Measurements from ENCODE around the gene BMP6.

Gene BMP6

DNA sequence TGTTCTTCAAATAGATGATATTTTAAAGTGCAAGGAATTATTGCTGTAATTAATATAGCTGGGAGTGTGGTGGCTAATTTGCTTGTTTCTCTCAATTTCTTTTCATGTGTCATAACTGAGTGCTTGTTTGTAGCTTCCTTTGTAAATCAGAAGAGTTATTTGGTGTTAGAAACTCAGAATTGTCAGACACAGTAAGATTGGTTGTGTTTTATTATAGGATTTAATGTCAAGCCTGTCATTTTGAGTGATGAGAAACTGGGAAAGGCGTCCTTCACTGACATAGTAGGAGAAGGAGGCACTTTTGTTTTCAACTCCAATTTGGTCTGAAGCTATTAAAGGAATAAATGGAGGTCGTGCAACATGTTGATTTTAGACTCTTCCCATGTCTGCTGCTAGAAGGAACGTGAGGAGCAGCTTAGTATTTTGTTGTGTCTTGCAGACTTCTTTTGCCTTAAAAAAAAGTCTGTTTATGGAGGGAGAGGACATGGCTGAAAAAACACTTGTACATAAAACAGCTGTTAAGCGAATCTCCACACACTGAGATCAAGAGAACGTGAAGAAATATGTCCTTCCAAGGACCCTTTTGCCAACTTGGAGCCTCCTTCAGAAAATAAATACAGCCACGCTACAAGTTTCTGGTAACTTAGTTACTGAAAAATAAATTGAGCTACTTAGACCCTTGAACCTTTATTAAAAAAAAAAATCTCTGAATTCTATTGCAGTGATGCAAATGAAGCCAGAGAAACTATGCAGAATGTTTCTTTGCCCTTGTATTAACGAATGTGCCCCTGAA is 59.5 kb downstream of the BMP6 start:
- no CpG with 5 or more reads among the region's 7 CpGs for WGBS (ENCODE audit: insufficient coverage, insufficient read length)
- no peak for DNase-seq (ENCODE audit: low read depth, low spot score)
- no peaks in the 10 kb centered on the region for H3K36me3 ChIP-seq (ENCODE audit: control insufficient read depth, insufficient read depth, low read length)
- H3K4me3 ChIP-seq (ENCODE audit: low read length), result no peak overlapping the region
- no peaks in the 10 kb centered on the region for H3K27me3 ChIP-seq (ENCODE audit: control insufficient read depth, insufficient read depth, low read length)
- no peaks in the 10 kb centered on the region for H3K4me1 ChIP-seq (ENCODE audit: control insufficient read depth, insufficient read depth, low read length)
- H3K9me3 ChIP-seq (ENCODE audit: control insufficient read depth, insufficient read depth, low read length), result no peaks in the 10 kb centered on the region
- H3K27ac ChIP-seq (ENCODE audit: low read length), result no peak overlapping the region

DNA sequence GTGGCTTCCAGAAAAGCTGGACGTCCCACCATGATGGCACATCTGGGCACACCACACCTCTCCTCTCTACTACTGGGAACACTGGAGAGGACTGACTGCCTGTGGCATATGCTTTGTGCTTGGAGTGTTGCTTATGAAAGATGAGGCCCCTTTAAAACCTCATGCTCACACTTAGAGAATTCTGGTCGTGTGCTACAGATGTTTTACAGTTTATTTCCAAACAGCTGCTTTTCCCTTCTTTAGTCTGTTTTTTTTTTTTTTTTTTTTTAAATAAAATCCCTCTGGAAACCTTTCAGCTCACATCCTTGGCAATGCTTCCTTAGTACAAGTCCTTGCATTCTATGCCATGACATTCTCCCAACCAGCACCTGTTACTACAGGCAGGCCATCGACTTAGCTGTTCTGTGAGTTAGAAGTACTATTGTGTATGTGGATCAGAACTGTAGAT is 60.3 kb downstream of the BMP6 start:
- WGBS (ENCODE audit: insufficient coverage, insufficient read length), result no CpG with 5 or more reads among the region's 3 CpGs
- H3K36me3 ChIP-seq (ENCODE audit: control insufficient read depth, insufficient read depth, low read length), result no peaks in the 10 kb centered on the region
- no peak overlapping the region for H3K27ac ChIP-seq (ENCODE audit: low read length)
- DNase-seq (ENCODE audit: low read depth, low spot score), result no peak
- H3K4me1 ChIP-seq (ENCODE audit: control insufficient read depth, insufficient read depth, low read length), result no peaks in the 10 kb centered on the region
- H3K9me3 ChIP-seq (ENCODE audit: control insufficient read depth, insufficient read depth, low read length), result no peaks in the 10 kb centered on the region
- H3K27me3 ChIP-seq (ENCODE audit: control insufficient read depth, insufficient read depth, low read length), result no peaks in the 10 kb centered on the region
- H3K4me3 ChIP-seq (ENCODE audit: low read length), result no peak overlapping the region

DNA sequence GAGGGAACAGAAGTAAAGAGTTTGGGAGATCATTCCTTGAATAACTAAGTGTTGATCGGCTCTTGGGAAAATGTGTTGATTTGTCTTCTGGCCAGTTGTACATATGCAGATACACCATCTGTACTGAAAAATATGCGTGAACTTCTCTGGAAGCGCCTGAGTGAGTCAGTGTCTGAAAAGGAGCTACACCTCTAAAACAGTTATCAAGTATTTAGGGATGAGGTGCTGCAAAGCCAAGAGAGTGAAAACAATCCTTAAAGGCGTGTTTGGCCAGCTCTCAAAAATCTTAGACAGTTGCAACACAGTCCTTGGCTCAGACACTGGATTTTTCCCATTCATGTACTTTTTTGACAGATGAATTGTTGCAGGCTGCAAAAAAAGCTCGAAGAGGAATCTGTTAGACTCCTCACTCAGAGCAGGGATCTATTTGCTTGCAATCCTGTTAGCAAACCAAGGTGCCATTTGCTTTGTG is 61.3 kb downstream of the BMP6 start:
- no peak overlapping the region for H3K4me3 ChIP-seq (ENCODE audit: low read length)
- H3K27me3 ChIP-seq (ENCODE audit: control insufficient read depth, insufficient read depth, low read length), result no peaks in the 10 kb centered on the region
- DNase-seq (ENCODE audit: low read depth, low spot score), result no peak
- H3K9me3 ChIP-seq (ENCODE audit: control insufficient read depth, insufficient read depth, low read length), result no peaks in the 10 kb centered on the region
- H3K4me1 ChIP-seq (ENCODE audit: control insufficient read depth, insufficient read depth, low read length), result no peaks in the 10 kb centered on the region
- no peaks in the 10 kb centered on the region for H3K36me3 ChIP-seq (ENCODE audit: control insufficient read depth, insufficient read depth, low read length)
- WGBS (ENCODE audit: insufficient coverage, insufficient read length), result no CpG with 5 or more reads among the region's 5 CpGs
- H3K27ac ChIP-seq (ENCODE audit: low read length), result no peak overlapping the region

DNA sequence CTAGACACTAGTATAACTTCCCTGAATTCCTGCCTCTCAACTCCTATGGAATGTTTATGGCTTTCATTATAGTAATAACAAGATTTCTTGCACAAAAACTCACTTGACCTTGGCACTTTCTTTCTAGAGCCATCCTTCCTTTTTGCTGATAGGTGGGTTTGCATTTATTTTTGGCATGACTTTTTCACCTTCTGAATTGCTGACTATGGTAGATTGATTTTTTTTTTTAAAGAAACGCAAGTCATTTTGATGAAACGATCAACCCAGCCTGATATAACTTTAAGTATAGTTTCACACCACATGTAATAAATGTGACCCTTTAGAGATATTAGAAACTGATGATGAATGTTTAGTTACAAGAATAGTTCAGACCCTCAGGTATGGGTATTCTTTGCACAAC is 61.8 kb downstream of the BMP6 start:
- WGBS (ENCODE audit: insufficient coverage, insufficient read length), result no CpG with 5 or more reads among the region's 2 CpGs
- H3K36me3 ChIP-seq (ENCODE audit: control insufficient read depth, insufficient read depth, low read length), result no peaks in the 10 kb centered on the region
- no peak for DNase-seq (ENCODE audit: low read depth, low spot score)
- no peak overlapping the region for H3K27ac ChIP-seq (ENCODE audit: low read length)
- no peaks in the 10 kb centered on the region for H3K4me1 ChIP-seq (ENCODE audit: control insufficient read depth, insufficient read depth, low read length)
- H3K4me3 ChIP-seq (ENCODE audit: low read length), result no peak overlapping the region
- H3K27me3 ChIP-seq (ENCODE audit: control insufficient read depth, insufficient read depth, low read length), result no peaks in the 10 kb centered on the region
- no peaks in the 10 kb centered on the region for H3K9me3 ChIP-seq (ENCODE audit: control insufficient read depth, insufficient read depth, low read length)

DNA sequence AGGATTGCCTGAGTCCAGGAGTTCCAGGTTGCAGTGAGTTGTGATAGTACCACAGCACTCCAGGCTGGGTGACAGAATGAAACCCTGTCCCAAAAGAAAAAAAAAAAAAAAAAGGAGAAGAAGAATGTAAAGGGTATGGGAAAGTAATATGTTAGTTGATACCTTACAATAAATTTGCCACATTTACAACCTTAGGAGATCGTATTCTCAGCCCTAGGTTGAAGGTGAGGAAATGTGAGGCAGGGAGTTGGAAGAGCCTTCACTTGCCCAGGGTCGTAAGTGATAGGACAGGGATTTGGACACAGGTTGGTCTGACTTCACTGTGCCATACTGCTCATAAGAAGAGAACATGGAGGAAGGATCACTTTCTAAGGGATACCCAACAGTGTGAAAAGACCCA is 68.6 kb downstream of the BMP6 start:
- DNase-seq (ENCODE audit: low read depth, low spot score), result no peak
- no peaks in the 10 kb centered on the region for H3K27me3 ChIP-seq (ENCODE audit: control insufficient read depth, insufficient read depth, low read length)
- H3K9me3 ChIP-seq (ENCODE audit: control insufficient read depth, insufficient read depth, low read length), result no peaks in the 10 kb centered on the region
- no peaks in the 10 kb centered on the region for H3K36me3 ChIP-seq (ENCODE audit: control insufficient read depth, insufficient read depth, low read length)
- H3K27ac ChIP-seq (ENCODE audit: low read length), result no peak overlapping the region
- no peak overlapping the region for H3K4me3 ChIP-seq (ENCODE audit: low read length)
- H3K4me1 ChIP-seq (ENCODE audit: control insufficient read depth, insufficient read depth, low read length), result no peaks in the 10 kb centered on the region
- no CpG with 5 or more reads among the region's 2 CpGs for WGBS (ENCODE audit: insufficient coverage, insufficient read length)

DNA sequence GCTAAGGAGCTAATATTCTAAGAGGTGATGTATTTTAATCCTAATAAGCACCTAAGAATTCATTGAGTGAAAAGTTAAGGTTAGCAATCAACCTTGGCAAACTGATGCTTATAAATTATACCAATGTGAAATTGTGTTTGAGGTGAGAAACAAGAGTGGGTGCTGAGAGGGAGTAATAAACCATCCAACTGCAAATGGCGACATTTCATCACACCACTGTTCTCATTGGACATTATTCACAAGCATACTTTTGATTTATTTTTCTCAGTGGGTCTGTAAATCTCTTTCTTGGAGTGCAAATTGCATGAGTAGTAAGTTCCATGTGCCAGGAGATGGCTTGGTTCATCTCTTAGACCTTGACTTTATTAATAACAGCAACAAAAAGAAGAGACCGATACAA is 71.5 kb downstream of the BMP6 start:
- Histone ChIP-seq H3K4me3 (ENCODE audit: low read length) (no peak overlapping the region), H3K4me1 (ENCODE audit: control insufficient read depth, insufficient read depth, low read length) (0 out of 2 replicates have a peak, but pooled peaks cover under 1% of the 10 kb centered on the region), H3K36me3 (ENCODE audit: control insufficient read depth, insufficient read depth, low read length) (no peaks in the 10 kb centered on the region), H3K9me3 (ENCODE audit: control insufficient read depth, insufficient read depth, low read length) (no peaks in the 10 kb centered on the region), H3K27ac (ENCODE audit: low read length) (no peak overlapping the region), H3K27me3 (ENCODE audit: control insufficient read depth, insufficient read depth, low read length) (no peaks in the 10 kb centered on the region)
- no peak for DNase-seq (ENCODE audit: low read depth, low spot score)
- WGBS (ENCODE audit: insufficient coverage, insufficient read length), result no CpG with 5 or more reads among the region's 2 CpGs

DNA sequence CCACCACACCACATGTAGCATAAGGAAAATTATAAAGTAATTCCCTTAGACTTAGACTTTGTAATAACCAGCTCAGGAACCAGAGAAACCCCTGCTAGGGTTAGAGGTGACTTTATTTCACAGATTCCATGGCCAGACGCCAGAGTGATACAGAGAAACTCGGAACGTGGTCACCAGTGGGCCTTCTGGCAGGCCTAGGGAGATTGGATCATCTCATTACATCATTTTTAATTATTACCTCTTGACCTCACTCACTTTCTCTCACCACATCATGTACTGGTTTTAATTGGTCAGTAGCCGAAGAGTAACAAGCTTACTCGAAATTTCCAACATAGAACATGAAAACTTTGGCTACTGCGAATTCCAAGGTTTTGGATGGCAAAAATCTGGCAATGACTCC is 72.9 kb downstream of the BMP6 start:
- peaks cover 5% of the 10 kb centered on the region; the same call in 1 of the 2 replicates for H3K4me1 ChIP-seq (ENCODE audit: control insufficient read depth, insufficient read depth, low read length)

DNA sequence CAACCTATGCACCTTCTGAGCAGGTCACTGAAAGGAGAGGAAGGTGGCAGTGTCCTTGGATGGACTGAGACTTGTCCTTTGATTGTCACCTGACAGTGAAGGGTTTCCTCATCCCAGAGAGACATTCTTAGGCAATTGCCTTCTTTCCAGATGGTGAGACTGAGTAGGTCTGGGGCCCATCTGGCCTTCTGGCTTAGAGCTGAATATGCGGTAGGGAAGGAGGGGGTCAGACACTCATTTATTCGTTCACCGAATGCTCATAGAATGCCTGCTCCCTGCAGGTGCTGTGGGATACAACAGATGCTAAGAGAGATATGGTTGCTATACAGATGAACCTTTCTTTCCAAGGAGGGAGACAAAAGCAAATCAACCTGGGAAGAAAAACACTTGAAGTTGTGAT is 76.8 kb downstream of the BMP6 start:
- Histone ChIP-seq H3K9me3 (ENCODE audit: control insufficient read depth, insufficient read depth, low read length) (no peaks in the 10 kb centered on the region; the same call in 1 of the 2 replicates), H3K36me3 (ENCODE audit: control insufficient read depth, insufficient read depth, low read length) (no peaks in the 10 kb centered on the region), H3K4me1 (ENCODE audit: control insufficient read depth, insufficient read depth, low read length) (peaks cover 5% of the 10 kb centered on the region; the same call in 1 of the 2 replicates), H3K4me3 (ENCODE audit: low read length) (no peak overlapping the region), H3K27ac (ENCODE audit: low read length) (no peak overlapping the region), H3K27me3 (ENCODE audit: control insufficient read depth, insufficient read depth, low read length) (no peaks in the 10 kb centered on the region)
- no CpG with 5 or more reads among the region's 3 CpGs for WGBS (ENCODE audit: insufficient coverage, insufficient read length)
- DNase-seq (ENCODE audit: low read depth, low spot score), result no peak

More for the DNA sequence above, 72.9 kb downstream of the BMP6 start:
- DNase-seq (ENCODE audit: low read depth, low spot score), result no peak
- no peak overlapping the region for H3K4me3 ChIP-seq (ENCODE audit: low read length)
- no peaks in the 10 kb centered on the region for H3K27me3 ChIP-seq (ENCODE audit: control insufficient read depth, insufficient read depth, low read length)
- no peak overlapping the region for H3K27ac ChIP-seq (ENCODE audit: low read length)
- WGBS (ENCODE audit: insufficient coverage, insufficient read length), result no CpG with 5 or more reads among the region's 6 CpGs
- no peaks in the 10 kb centered on the region; the same call in 1 of the 2 replicates for H3K9me3 ChIP-seq (ENCODE audit: control insufficient read depth, insufficient read depth, low read length)
- no peaks in the 10 kb centered on the region for H3K36me3 ChIP-seq (ENCODE audit: control insufficient read depth, insufficient read depth, low read length)

DNA sequence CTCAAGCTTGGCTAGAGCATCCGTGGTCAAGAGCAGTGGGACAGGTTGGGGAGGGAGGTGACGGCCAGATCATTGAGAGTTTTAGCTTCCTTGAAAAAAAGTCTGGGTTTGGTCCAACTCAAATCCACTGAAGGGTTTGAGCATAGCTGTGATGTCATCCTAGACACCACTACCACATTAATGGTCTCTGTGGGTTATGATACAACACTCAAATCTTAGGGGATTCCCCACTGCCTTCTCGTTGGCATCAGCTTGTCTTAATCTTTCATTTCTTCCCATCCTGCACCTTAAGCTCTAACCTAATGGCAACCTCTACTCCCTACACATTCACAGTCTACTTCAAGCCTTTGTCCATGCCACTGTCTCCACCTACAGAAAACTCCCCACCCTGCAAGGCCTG is 77.3 kb downstream of the BMP6 start:
- H3K4me1 ChIP-seq (ENCODE audit: control insufficient read depth, insufficient read depth, low read length), result peaks cover 5% of the 10 kb centered on the region; the same call in 1 of the 2 replicates
- no peak for DNase-seq (ENCODE audit: low read depth, low spot score)
- H3K4me3 ChIP-seq (ENCODE audit: low read length), result no peak overlapping the region
- no peaks in the 10 kb centered on the region; the same call in 1 of the 2 replicates for H3K9me3 ChIP-seq (ENCODE audit: control insufficient read depth, insufficient read depth, low read length)
- WGBS (ENCODE audit: insufficient coverage, insufficient read length), result no CpG with 5 or more reads among the region's 3 CpGs
- H3K36me3 ChIP-seq (ENCODE audit: control insufficient read depth, insufficient read depth, low read length), result no peaks in the 10 kb centered on the region
- no peak overlapping the region for H3K27ac ChIP-seq (ENCODE audit: low read length)
- no peaks in the 10 kb centered on the region for H3K27me3 ChIP-seq (ENCODE audit: control insufficient read depth, insufficient read depth, low read length)

DNA sequence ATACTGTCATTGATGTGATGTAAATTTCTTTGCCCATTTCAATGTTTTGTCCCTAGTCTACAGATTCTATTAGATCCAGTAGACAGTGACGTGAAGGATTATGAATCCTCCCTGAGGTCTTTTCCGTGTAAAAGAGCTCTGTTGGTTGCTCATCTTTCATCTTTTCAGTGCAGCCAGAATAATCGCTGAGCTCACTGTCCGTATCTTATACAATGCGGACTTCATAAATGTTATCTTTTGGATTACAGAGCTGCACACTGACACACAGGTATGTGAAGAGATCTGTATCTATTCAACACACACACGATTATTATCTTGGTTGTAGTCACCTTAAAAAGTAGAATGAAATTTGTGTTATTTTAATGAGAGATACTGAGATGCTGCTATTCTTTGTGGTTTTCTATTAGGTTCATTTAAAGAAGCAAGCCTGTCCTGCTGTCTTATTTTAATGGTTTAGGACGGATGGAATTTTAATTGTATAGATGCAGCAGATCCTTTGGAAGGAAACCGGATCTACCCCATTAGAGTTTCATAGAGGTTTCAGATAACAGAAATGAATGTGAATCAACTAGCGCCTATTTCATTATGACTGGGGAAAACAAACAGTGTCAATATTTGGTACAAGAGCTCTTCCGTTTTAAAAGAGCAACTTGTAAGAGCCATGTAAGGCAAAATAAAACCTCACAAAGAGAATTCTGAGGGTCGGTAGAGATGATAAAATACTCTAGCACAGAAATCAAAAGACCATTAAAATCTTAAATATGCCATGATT is 79.4 kb downstream of the BMP6 start:
- H3K4me1 ChIP-seq (ENCODE audit: control insufficient read depth, insufficient read depth, low read length), result peaks cover 5% of the 10 kb centered on the region; the same call in 1 of the 2 replicates
- no peaks in the 10 kb centered on the region; the same call in 1 of the 2 replicates for H3K9me3 ChIP-seq (ENCODE audit: control insufficient read depth, insufficient read depth, low read length)
- H3K4me3 ChIP-seq (ENCODE audit: low read length), result no peak overlapping the region
- DNase-seq (ENCODE audit: low read depth, low spot score), result no peak
- H3K27ac ChIP-seq (ENCODE audit: low read length), result no peak overlapping the region
- no peaks in the 10 kb centered on the region for H3K27me3 ChIP-seq (ENCODE audit: control insufficient read depth, insufficient read depth, low read length)
- H3K36me3 ChIP-seq (ENCODE audit: control insufficient read depth, insufficient read depth, low read length), result no peaks in the 10 kb centered on the region
- no CpG with 5 or more reads among the region's 11 CpGs for whole genome bisulfite sequencing (ENCODE audit: insufficient coverage, insufficient read length)
